ENCODE measurements around the gene RASSF10. TPM values are rescaled to one million over a fixed set of nuclear protein-coding genes. Genes with fewer than 3 reads are reported as not detected.

The RASSF10 gene
- not detected for total RNA-seq (2021; fragmentation: NEBNext Ultra II Directional; extraction: Animal tissue kit (Norgen Biotek cat#: 25700))
- long read RNA-seq: 0 reads

DNA sequence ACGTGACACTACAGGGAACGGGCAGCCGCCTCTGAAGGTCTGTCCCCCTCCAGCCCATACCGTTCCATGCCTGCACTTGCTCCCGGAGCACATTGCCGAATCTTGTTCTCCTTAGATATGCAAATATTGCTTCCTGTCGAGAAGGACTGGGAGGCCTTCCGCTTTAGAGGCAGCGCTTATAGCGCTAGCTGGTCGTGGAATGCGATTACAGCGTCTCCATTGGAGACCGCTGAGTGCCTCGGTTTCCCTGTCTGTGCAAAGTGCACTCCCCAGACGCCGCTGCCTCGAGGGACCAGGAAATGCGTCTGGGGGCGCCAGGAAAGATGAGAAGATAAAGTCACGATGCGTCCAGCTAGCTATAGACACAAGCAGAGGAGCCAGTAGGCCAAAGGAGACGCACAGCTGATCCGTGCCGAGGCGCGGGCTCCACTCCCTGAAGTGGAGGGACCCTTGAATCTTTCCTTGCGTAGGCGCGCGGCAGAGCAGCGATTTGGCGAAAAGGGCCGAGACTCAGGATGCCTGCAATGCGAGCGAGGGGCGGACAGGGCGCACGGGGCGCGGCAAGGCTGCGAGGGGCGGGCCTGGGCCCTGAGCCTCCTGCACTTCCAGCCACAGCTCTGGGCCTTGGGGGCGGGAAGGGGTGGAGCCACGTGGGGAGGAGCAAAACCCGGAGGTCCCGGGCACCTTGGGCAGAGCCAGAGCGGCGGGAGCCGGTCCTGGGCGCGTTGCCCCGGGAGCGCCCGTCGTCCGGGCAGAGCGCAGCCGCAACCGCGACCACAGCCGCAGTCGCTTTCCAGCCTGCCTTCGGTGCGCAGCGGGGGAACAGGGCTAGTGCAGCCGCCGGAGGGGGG, at the start of gene RASSF10:
TSS of gene RASSF10 (plus strand) at position 692 of the 851 bp plus-strand sequence. CDS start 261 bp downstream, outside the sequence.
- Mint-ChIP-seq H3K4me3 (peak within 1 kb of the TSS; percentile 20; the same call in 1 of the 2 replicates), H3K27me3 (ENCODE audit: insufficient read depth) (peaks cover 57% of the 10 kb centered on the region), H3K9me3 (no peaks in the 10 kb centered on the region; the same call in 1 of the 2 replicates), H3K4me1 (ENCODE audit: low read depth) (no peaks in the 10 kb centered on the region), H3K27ac (no peak within 1 kb of the TSS), H3K36me3 (ENCODE audit: low read depth) (no peaks in the 10 kb centered on the region; the same call in 1 of the 2 replicates)
- no peak for DNase-seq
- TF ChIP-seq, protein P1, sequence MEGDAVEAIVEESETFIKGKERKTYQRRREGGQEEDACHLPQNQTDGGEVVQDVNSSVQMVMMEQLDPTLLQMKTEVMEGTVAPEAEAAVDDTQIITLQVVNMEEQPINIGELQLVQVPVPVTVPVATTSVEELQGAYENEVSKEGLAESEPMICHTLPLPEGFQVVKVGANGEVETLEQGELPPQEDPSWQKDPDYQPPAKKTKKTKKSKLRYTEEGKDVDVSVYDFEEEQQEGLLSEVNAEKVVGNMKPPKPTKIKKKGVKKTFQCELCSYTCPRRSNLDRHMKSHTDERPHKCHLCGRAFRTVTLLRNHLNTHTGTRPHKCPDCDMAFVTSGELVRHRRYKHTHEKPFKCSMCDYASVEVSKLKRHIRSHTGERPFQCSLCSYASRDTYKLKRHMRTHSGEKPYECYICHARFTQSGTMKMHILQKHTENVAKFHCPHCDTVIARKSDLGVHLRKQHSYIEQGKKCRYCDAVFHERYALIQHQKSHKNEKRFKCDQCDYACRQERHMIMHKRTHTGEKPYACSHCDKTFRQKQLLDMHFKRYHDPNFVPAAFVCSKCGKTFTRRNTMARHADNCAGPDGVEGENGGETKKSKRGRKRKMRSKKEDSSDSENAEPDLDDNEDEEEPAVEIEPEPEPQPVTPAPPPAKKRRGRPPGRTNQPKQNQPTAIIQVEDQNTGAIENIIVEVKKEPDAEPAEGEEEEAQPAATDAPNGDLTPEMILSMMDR (IDR thresholded peaks at IDR 0.05): no peak

DNA sequence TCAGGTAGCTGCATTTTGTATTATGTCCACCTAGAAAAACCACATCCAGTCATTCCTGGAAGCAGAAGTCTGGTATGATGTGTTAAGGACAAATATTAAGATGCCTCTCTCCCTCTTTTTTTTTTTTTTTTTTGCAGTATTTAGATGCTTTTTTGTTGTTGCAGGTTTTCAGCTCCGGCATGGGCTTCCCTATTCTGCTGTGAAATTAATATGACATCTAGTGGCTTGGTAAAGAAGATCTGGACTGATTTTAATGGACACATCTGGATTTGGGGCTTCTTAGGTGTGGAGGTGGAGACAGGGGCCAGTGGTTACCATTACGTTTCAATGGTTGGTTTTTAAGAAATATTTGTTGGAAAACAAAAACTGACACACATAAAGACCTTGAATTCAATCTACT, 47.5 kb upstream of the RASSF10 start:
- peak; percentile 18 for DNase-seq
- Mint-ChIP-seq H3K27me3 (ENCODE audit: insufficient read depth) (peaks cover 3% of the 10 kb centered on the region), H3K27ac (no peak overlapping the region), H3K9me3 (no peaks in the 10 kb centered on the region), H3K36me3 (ENCODE audit: low read depth) (no peaks in the 10 kb centered on the region), H3K4me1 (ENCODE audit: low read depth) (no peaks in the 10 kb centered on the region), H3K4me3 (no peak overlapping the region)
- TF ChIP-seq, protein P1 (IDR thresholded peaks at IDR 0.05): no peak; the same call in 1 of the 2 replicates

DNA sequence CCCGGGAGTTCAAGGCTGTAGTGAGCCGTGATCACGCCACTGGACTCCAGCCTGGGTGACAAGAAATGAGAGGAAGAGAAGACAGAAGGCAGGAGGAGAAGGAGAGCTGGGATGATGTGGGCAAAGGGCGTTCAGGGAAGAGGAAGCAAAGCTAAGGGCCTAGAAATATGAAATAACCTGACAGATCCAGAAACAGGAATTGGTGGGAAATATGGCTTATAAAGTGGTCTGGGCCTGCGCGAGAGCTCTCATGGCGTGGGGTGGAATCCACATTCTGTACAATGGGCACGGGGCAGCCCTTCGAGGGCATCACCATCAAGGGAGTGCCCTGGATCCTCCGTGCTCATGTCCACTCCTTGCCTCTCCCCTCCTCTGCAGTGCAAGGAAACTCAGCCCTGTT, 46.8 kb upstream of the RASSF10 start:
- DNase-seq: no peak
- TF ChIP-seq, protein P1 (IDR thresholded peaks at IDR 0.05): no peak
- Mint-ChIP-seq H3K36me3 (ENCODE audit: low read depth) (no peaks in the 10 kb centered on the region), H3K27me3 (ENCODE audit: insufficient read depth) (peaks cover 9% of the 10 kb centered on the region), H3K9me3 (no peaks in the 10 kb centered on the region), H3K4me1 (ENCODE audit: low read depth) (no peaks in the 10 kb centered on the region), H3K27ac (no peak overlapping the region), H3K4me3 (no peak overlapping the region)

GRCh38 chr11:12963051-12963450, 46.1 kb upstream of the RASSF10 start:
- Mint-ChIP-seq H3K27me3 (ENCODE audit: insufficient read depth) (peaks cover 9% of the 10 kb centered on the region), H3K27ac (no peak overlapping the region), H3K4me3 (no peak overlapping the region), H3K9me3 (no peaks in the 10 kb centered on the region), H3K4me1 (ENCODE audit: low read depth) (peaks cover 5% of the 10 kb centered on the region), H3K36me3 (ENCODE audit: low read depth) (no peaks in the 10 kb centered on the region)
- TF ChIP-seq, protein P1 (IDR thresholded peaks at IDR 0.05): no peak
- DNase-seq: no peak

- peaks cover 9% of the 10 kb centered on the region for H3K27me3 Mint-ChIP-seq (ENCODE audit: insufficient read depth)
- DNase-seq: peak; percentile 27
- H3K9me3 Mint-ChIP-seq: no peaks in the 10 kb centered on the region
- peaks cover 9% of the 10 kb centered on the region for H3K4me1 Mint-ChIP-seq (ENCODE audit: low read depth)
- no peaks in the 10 kb centered on the region for H3K36me3 Mint-ChIP-seq (ENCODE audit: low read depth)
- H3K4me3 Mint-ChIP-seq: no peak overlapping the region
- TF ChIP-seq, protein P1 (IDR thresholded peaks at IDR 0.05): peak; percentile 97
- no peak overlapping the region for H3K27ac Mint-ChIP-seq
Observed at GRCh38 chr11:12963792-12964536, 45.2 kb upstream of the RASSF10 start.
